B cell (primary cell): ENCODE measurements around the gene VAV2. TPM values are rescaled to one million over a fixed set of nuclear protein-coding genes. Genes with fewer than 3 reads are reported as not detected.
A peak's percentile ranks its signal among the peaks of the same experiment; 100 is the strongest.

Experiments used
- ATAC-seq: fragments of 200-7000 bp; cut with Tn5 transposase; one replicate; pipeline ENCODE4 v1.10.0; 2021; ENCODE audit warnings: low read depth, mild to moderate bottlenecking, moderate number of reproducible peaks, moderate library complexity
- CTCF ChIA-PET: fragments of 350-600 bp; sonication (Branson Sonifier 250); formaldehyde crosslinking; loops from one replicate; lab custom pipeline; 2021; ENCODE audit warnings: antibody characterized with exemption, inconsistent platforms; lab: Charles Lee
- POLR2A ChIA-PET: fragments of 350-600 bp; sonication (Branson Sonifier 250); formaldehyde crosslinking; loops from one replicate; lab custom pipeline; 2021; ENCODE audit warnings: antibody characterized with exemption; lab: Charles Lee
- DNase-seq: peaks from one replicate; pipeline ENCODE4 v3.0.0; 2013
- H2AFZ ChIP-seq: 2 replicates; pipeline ENCODE4 v1.6.1; 2012; ENCODE audit warnings: mild to moderate bottlenecking, low read depth, low read length; ENCODE audit not compliant: insufficient read depth, poor library complexity, severe bottlenecking
- H3K27ac ChIP-seq, 2 donors: 1 replicate in 1 of 2; 2 replicates in 1 of 2; pipeline ENCODE4 v1.5.1; 2012 to 2013; ENCODE audit warnings: low read length in 2 of 2, mild to moderate bottlenecking in 2 of 2, moderate library complexity in 1 of 2
- H3K27me3 ChIP-seq, 4 experiments: fragments of 200-600 bp in 1 of 4; sonication (generic) in 1 of 4; replicated peaks in 1 of 4; 1 replicate in 2 of 4; 2 replicates in 2 of 4; pipeline versions ENCODE4 v1.6.1 to v1.7.0; 2013 to 2016; ENCODE audit warnings: low read length in 3 of 4, mild to moderate bottlenecking in 2 of 4, mixed read lengths in 1 of 4, moderate library complexity in 1 of 4; ENCODE audit not compliant: insufficient read depth in 4 of 4, control insufficient read depth in 3 of 4; ENCODE audit errors: control extremely low read depth in 1 of 4
- H3K36me3 ChIP-seq, 2 experiments: replicated peaks in 1 of 2; 1 replicate in 1 of 2; 2 replicates in 1 of 2; pipeline versions ENCODE4 v1.6.1 to v1.7.1; 2013; ENCODE audit warnings: low read length in 1 of 2; ENCODE audit not compliant: insufficient read depth in 2 of 2, control insufficient read depth in 1 of 2; ENCODE audit errors: control extremely low read depth in 1 of 2, extremely low read depth in 1 of 2
- H3K4me1 ChIP-seq, 2 donors: fragments of 200-600 bp in 1 of 2; sonication (generic) in 1 of 2; 1 replicate in 1 of 2; 2 replicates in 1 of 2; pipeline versions ENCODE4 v1.5.1 to v1.6.1; 2013 to 2017; ENCODE audit warnings: low read length in 2 of 2; ENCODE audit not compliant: control insufficient read depth in 2 of 2, insufficient read depth in 2 of 2
- H3K4me2 ChIP-seq: replicated peaks from 2 replicates; pipeline ENCODE3; 2012; ENCODE audit warnings: mild to moderate bottlenecking, low read depth, low read length; ENCODE audit not compliant: poor library complexity, severe bottlenecking
- H3K4me3 ChIP-seq, 5 experiments: fragments of 200-600 bp in 1 of 5; sonication (generic) in 1 of 5; 1 replicate in 3 of 5; 2 replicates in 2 of 5; pipeline versions ENCODE4 v1.5.1 to v1.7.0; 2011 to 2016; ENCODE audit warnings: low read length in 4 of 5, mild to moderate bottlenecking in 4 of 5, low read depth in 2 of 5, control low read depth in 1 of 5, moderate library complexity in 1 of 5; ENCODE audit not compliant: insufficient read depth in 1 of 5; ENCODE audit errors: control extremely low read depth in 1 of 5, extremely low read depth in 1 of 5
- H3K79me2 ChIP-seq: fragments of 200-600 bp; sonication (generic); one replicate; pipeline ENCODE4 v1.6.0; 2016; ENCODE audit warnings: low read length; ENCODE audit not compliant: control insufficient read depth, insufficient read depth
- H3K9ac ChIP-seq: fragments of 200-600 bp; sonication (generic); 2 replicates; pipeline ENCODE4 v1.6.1; 2017; ENCODE audit warnings: mild to moderate bottlenecking, low read length, moderate library complexity
- H3K9me3 ChIP-seq, 3 donors: one replicate each; pipeline versions ENCODE4 v1.6.1 to v1.7.1; 2013; ENCODE audit warnings: low read length in 2 of 3; ENCODE audit not compliant: control insufficient read depth in 2 of 3, insufficient read depth in 1 of 3; ENCODE audit errors: control extremely low read depth in 1 of 3
- H4K20me1 ChIP-seq: 2 replicates; pipeline ENCODE4 v1.6.0; 2012; ENCODE audit warnings: mild to moderate bottlenecking, low read length; ENCODE audit not compliant: insufficient read depth, control insufficient read depth, poor library complexity, severe bottlenecking
- H3K27ac Mint-ChIP-seq: one replicate; pipeline ENCODE4 v1.8.0; 2021; ENCODE audit warnings: mixed read lengths
- H3K27me3 Mint-ChIP-seq: one replicate; pipeline ENCODE4 v1.8.0; 2021; ENCODE audit warnings: mixed read lengths
- H3K4me1 Mint-ChIP-seq: one replicate; pipeline ENCODE4 v1.8.0; 2021; ENCODE audit warnings: mixed read lengths
- H3K4me3 Mint-ChIP-seq: one replicate; pipeline ENCODE4 v1.8.0; 2021; ENCODE audit warnings: mixed read lengths
- H3K9me3 Mint-ChIP-seq: one replicate; pipeline ENCODE4 v1.8.0; 2022; ENCODE audit warnings: mixed read lengths; ENCODE audit not compliant: insufficient read depth
- CTCF ChIP-seq: fragments of 200-600 bp; IDR thresholded peaks from one replicate; pipeline ENCODE4 v1.8.0; 2022; ENCODE audit warnings: antibody characterized with exemption, mild to moderate bottlenecking
- EZH2 ChIP-seq: IDR thresholded peaks from 2 replicates; pipeline ENCODE4 v1.6.1; 2012; ENCODE audit warnings: borderline replicate concordance, low read depth, mild to moderate bottlenecking, moderate library complexity, low read length; ENCODE audit not compliant: insufficient read depth, poor library complexity, severe bottlenecking
- WGBS: methylation state at CpG from one replicate; pipeline ENCODE4 v1.1.5; 2013; ENCODE audit warnings: missing lambda C conversion rate; ENCODE audit not compliant: insufficient coverage; 5-methylcytosine and 5-hydroxymethylcytosine counted together
- intact Hi-C: fragments of 100-400 bp; cut with micrococcal nuclease; formaldehyde crosslinking; loops from one replicate; pipeline ENCODE4 v1.10.0; 2022
- polyA plus RNA-seq: library from polyadenylated mRNA; depleted of rRNA; stranded (reverse); fragments of >200 nt; gene quantifications from 2 replicates; pipeline ENCODE4 v1.2.3, GENCODE V29; 2012
- total RNA-seq, 2 donors: library from RNA; stranded (reverse); fragments of 120-200 nt in 1 of 2; gene quantifications; 1 replicate in 1 of 2; 2 replicates in 1 of 2; pipeline versions ENCODE4 v1.2.3 to v1.2.4, GENCODE V29; 2013 to 2022

VAV2 gene
- total and polyA plus RNA-seq, 2 donors (not counting 1 experiment from before 2014, with no cell fraction given): 34.4 to 128 TPM

DNA sequence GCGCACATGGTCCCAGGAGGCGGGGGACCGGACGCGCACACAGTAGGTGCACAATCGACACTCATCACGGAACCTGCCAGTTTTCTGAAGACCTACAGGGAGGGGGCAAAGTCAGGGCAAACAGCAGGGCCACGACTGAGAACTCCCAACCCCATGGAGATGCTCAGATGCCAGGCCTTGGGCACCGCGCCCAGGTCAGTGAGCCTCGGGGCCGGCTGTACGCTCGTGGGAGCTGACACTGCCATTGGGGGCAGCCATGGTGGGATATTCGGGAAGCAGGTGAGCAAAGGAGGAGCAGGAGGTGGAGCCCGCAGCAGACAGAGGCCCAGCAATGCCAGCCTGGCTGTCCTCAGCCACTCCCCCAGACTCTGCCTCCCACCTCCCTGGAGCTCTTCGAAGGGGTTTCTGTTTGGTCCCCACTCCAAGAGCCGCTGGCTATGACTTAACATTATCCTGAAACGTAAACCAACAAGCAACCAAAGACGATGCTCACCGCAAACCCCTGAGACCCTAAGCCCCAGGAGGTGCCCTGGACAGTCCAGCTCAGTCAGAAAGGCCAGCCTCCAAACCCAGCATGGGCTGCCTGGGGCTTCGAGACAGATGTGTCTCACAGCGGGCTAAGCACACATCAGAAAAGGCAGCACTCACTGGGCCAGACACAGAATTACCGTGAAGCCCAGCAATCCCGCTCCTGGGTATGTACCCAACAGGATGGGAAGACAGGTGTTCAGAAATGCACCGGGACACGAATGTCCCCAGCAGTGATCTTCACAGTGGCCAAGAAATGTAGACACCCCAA is 78.4 kb downstream of the VAV2 start:
- Histone ChIP-seq H3K9me3 (peaks cover 0 to 6% (median 0%) of the 10 kb centered on the region in 3 donors), H3K9ac (no peak overlapping the region), H3K27me3 (no peaks in the 10 kb centered on the region), H3K36me3 (peaks cover 0 to 14% of the 10 kb centered on the region in 2 experiments), H3K4me2 (no peak overlapping the region), H2AFZ (no peak overlapping the region), H3K4me1 (peaks cover 13 to 23% of the 10 kb centered on the region in 2 donors), H3K79me2 (peaks cover 99% of the 10 kb centered on the region), H4K20me1 (peaks cover 97% of the 10 kb centered on the region), H3K4me3 (no peak overlapping the region), H3K27ac (no peak overlapping the region)
- CTCF ChIA-PET: no interaction called here
- no peaks in the 10 kb centered on the region for H3K27me3 Mint-ChIP-seq
- POLR2A ChIA-PET: no interaction called here
- TF ChIP-seq CTCF (no peak), EZH2 (no peak)
- ATAC-seq (no peak), DNase-seq (no peak)
- peaks cover 69% of the 10 kb centered on the region for H3K4me1 Mint-ChIP-seq
- no peaks in the 10 kb centered on the region for H3K9me3 Mint-ChIP-seq
- 85% methylated on average over 27 of the region's 27 CpGs for WGBS
- H3K27ac Mint-ChIP-seq: peak overlapping the region; percentile 37
- intact Hi-C loops: no loop called here
- H3K4me3 Mint-ChIP-seq: peak overlapping the region; percentile 3

DNA sequence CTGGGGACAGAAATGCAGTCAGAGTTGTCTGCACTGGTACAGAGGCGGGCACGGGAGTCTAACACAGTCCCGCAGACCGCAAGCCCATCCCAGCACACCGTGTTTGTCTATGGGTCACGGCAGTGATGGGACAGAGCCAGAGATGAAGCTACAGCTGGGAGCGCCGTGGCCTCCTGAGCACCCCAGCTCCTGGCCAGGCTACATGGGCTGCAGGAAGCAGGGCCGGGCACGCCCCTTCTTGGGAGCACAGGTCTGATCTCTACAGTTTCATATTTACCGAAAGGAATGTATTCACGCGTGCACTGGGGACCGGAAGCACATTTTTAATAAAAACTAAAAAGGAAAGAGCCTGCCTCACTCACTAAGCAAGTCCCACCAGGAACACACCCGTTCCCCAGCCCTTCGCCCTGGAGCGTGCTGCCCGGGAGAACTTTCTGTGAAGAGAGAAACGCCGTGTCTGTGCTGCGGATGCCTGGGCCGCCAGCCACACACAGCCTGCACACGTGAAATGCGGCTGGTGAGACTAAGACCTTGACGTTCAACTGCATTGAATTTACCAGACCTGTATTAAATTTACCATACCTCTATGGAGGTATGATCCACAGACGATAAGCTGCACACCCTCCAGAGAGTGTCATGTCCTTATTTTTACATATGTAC is 81.1 kb downstream of the VAV2 start:
- H3K9ac ChIP-seq: no peak overlapping the region
- H3K4me2 ChIP-seq: no peak overlapping the region
- POLR2A ChIA-PET: no interaction called here
- peaks cover 96% of the 10 kb centered on the region for H4K20me1 ChIP-seq
- CTCF ChIA-PET: no interaction called here
- no peak overlapping the region for H3K27ac ChIP-seq
- H3K4me3 ChIP-seq: no peak overlapping the region
- intact Hi-C loops: no loop called here
- no peak overlapping the region for H3K27ac Mint-ChIP-seq
- 86% methylated on average over 26 of the region's 26 CpGs for WGBS
- H3K27me3 Mint-ChIP-seq: no peaks in the 10 kb centered on the region
- peaks cover 0 to 14% of the 10 kb centered on the region in 2 experiments for H3K36me3 ChIP-seq
- no peaks in the 10 kb centered on the region for H3K27me3 ChIP-seq
- no peak overlapping the region for H2AFZ ChIP-seq
- H3K9me3 Mint-ChIP-seq: no peaks in the 10 kb centered on the region
- peaks cover 13 to 16% of the 10 kb centered on the region in 2 donors for H3K4me1 ChIP-seq
- DNase-seq (no peak), ATAC-seq (no peak)
- peaks cover 97% of the 10 kb centered on the region for H3K79me2 ChIP-seq
- H3K9me3 ChIP-seq: peaks cover 0 to 6% (median 0%) of the 10 kb centered on the region in 3 donors
- H3K4me3 Mint-ChIP-seq: no peak overlapping the region
- peaks cover 63% of the 10 kb centered on the region for H3K4me1 Mint-ChIP-seq
- TF ChIP-seq CTCF (no peak), EZH2 (no peak)
